HG03457 (cell line): ENCODE measurements around the gene ENAH.
"Not testable (repeated sequence)": the region's sequence is repeated elsewhere in the genome, so short reads cannot be mapped to it uniquely, and the experiment has no call there.

ENCODE experiments used
- ATAC-seq: cut with Tn5 transposase; IDR thresholded peaks from one replicate; pipeline ENCODE4 v1.9.1; 2021; ENCODE audit warnings: moderate number of reproducible peaks; ENCODE audit not compliant: unreplicated experiment

Gene ENAH

DNA sequence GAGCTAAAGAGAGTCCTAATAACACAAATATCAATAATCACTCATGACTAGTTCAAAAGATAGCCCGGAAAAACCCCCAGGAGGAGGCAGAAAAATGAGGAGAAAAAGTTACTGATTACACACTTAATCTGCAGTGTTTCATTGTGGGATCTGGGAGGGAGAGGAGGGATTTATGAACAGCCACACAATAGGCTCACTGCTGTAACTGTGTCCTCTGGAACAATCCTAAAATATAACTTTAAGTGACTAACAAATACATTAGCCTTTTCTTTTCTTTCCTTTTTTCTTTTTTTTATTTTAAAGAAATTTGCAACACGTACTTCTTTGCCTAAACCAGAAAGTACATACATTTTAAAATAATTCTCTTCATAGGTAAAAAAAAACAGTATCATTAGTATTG lies 118.8 kb downstream of the ENAH start:
- no peak for ATAC-seq

DNA sequence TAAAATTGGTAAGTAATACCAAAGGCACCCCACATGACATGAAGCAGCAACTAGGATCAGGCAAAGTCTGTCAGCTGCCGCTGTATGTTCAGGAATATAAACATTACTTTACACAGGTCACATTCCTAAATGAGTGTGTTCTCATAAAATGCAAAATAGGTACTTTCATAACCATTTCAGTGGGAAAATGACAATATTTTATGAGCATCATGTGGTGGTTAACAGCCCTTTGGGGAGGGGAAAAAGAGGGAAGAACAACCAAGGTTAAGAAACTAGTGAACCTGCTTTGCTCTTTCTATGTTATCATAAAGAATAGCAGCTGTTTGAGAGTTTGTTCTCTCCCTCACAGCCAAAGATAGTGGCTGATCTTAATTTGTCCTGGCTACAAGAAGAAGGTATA lies 119.7 kb downstream of the ENAH start:
- no peak for ATAC-seq

DNA sequence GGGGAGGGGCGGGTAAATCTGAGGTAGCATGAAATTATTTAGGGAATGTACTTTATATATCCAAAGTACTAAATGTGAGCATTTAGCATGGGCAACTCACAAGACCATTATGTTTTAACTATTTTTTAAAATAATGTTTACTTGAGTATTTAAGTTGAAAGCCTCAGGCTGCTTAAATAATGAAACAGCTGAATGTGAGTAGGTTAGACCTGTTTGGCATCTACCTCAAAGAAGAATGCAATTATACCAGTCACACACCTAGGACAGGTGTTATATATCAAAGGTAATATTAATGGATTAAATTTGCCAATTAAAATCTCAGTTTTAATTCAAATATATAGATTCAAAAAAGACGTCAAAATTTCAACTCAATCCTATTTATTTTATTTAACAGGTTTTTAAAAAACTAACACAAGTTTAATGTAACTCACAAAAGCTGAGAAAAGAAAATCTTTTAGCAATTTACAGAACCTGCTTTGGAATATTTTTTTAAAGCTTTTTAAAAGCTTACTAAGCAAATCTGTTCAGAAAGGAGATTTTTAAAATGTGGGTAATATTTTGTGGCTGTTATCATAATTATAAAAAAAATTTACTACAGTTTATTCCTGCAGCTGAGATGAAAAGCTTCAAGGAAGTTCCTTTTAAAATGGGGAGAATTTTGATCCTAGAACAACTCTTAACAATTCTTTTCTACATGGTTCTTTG lies 120.5 kb downstream of the ENAH start:
- no peak for ATAC-seq

DNA sequence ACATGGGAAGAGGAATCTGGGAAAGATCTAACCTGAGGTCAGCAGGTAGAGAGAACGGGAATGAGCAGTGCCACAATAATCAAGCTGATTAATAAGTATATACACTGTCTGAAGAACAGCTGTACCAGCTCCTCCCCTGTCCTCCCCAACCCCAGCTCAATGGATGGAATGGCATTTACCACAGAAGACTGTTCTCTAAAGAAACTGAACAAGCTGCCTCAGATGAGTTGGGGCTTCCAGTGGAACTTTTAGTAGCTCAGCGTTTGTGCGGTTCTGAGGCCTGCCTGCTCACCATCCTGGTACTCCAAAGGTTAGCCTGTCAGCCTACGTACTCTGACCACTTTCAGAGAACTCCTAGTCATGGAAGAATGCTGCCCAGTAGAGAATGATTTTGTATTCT lies 123.2 kb downstream of the ENAH start:
- no peak for ATAC-seq

DNA sequence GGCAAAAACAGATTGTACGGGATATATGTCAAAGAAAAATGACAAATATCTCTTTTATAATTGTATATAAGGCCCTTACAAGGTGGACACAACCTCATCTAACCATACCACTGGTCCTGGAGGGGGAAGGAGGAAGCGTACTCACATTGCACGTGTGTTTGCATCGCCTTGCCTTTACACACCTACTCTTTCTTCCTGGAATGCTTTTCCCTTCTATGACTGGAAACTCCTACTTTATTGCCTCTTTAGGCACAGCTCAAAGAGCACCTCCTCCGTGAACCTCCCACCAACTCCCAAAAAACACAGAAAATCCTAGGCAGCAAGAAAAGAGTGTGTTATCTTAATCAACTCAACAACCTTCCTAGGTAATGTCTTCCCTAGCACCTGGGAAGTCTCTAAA lies 125.3 kb downstream of the ENAH start:
- no peak for ATAC-seq

DNA sequence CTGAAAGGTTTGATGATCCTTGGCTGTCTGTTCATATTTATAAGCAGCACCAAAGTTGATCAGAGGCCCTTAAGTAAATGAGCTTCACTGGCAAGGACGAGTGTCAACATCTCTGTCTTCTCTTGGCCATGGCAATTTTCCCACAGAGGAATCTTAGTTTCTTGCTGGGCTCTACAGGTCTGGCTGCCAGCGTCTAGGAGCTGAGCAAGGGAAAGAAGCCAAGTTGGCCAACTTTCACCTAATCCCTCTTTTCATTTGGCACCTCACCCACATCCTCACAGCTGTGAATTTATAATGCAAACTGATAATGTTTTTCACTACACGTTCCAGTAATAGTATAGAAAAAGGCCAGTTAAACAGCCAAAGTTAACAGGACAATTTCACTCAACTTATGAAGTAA lies 126.0 kb downstream of the ENAH start:
- no peak for ATAC-seq

DNA sequence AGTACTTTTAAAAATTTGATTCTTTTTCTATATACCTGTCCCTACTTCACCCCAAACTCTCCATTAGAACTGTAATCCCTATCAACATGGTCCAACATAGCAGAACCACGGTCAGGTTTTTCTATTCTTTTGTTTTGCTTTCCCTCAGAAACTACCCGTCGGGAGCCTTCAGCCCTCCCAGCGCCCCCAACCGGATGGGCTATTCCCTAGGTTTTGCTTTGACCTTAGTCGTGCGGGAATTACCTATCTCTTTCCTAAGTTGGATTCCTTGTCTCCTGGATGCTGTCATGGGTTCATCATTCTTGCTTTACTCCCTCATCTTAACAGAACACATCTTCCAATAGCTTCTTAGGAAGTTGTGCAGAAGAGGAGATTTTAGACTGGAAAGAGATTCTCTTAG lies 127.5 kb downstream of the ENAH start:
- no peak for ATAC-seq

DNA sequence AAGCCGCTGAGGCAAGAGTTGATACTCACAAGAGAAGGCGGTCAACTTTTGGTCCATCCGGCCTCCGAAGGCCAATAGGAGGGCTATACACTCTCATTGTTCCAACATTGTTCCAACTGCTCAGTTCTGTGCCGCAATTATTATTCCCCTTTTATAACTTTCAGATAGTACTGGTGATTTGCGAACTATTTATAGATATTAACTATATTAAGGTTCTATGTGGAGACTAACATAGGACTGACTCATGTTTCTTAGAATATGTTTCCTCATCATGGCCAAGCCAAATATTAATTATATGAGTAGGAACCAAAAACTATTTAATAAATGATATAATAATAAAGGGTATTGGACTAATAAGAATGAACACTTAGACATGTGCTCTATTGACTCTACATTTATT lies 128.4 kb downstream of the ENAH start:
- ATAC-seq = no peak

DNA sequence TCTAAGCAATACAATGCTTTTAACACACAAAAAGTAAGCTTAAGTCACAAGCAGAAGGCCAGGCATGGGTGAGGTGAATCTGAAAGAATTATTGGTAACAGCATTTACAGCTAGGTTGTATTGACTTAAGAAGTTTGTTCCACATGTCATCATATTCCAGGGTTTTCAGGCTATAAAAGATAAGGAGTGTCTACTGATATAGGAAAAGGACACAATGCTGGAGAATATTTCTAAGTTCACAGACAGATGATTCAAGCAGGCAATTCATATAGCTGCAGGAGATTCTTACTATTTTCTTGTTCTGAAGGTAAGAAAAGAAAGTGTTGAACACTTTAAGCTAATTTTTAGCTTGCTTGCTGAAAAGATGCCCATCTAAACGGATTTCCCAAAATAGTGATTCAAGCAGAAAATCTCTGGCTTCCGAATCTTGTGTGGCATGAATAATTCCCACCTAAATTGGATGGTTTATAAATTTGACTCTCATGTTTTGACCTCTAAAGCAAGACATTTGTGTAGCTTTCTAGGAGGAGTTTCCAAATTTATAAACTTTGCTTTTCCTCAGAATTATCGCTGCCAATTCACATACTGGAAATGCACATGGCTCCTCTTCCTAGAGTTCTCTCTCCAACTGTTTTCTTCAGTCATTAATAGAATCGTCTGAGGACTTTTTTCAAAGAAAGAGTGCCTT lies 129.5 kb downstream of the ENAH start:
- no peak for ATAC-seq

DNA sequence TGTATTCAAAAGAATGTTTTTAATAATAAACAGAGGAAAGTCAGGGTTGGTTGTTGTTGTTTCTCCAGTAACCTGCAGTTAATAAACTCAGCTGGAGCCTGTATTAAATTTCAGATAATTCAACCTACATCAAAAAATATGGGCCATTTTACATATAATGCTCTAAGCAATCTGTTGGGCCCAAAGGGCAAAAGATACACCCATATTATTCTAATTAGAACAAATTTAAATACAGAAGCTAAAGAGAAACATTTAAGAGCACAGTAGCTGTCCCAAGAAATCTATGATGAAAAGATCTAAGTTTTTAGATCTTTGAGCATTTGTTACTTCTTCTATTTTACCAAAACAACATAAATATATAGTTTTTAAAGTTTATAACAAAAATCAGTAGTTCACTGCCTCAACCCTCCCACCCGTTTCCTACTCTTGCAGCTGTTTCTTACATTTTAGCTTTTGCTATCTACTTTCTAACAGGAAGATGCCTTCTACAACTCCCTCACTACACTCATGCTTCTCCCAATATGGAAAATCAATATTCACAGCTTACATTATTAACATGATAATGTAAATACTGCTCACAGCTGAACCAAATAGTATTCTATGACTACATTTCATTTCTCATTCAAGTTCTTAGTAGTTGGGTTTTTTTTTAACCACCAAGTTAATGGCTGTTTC lies 130.2 kb downstream of the ENAH start:
- ATAC-seq = no peak

DNA sequence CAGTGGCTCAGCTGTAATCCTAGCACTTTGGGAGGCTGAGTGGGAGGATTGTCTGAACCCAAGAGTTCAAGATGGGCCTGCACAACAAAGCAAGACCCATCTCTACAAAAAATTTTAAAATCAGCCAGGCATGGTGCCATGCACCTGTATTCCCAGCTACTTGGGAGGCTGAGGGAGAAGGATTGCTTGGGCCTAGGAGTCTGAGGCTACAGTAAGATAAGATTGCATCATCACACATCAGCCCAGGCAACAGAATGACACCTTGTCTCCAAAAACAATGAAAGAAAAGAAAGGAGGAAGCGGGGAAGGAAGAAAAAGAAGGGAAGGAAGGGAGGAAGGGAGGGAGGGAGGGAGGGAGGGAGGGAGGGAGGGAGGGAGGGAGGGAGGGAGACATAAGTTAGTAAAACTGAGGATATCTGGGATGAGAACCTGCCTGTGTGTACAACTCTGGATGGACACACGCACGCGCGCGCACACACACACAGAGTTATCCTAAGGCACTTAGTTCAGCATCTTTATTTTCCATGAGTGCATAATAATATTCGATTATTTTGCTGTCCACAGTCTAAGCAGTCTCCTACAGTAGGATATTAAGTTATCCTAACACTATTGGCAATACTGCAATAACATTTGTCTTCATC lies 132.2 kb downstream of the ENAH start:
- ATAC-seq = no peak

DNA sequence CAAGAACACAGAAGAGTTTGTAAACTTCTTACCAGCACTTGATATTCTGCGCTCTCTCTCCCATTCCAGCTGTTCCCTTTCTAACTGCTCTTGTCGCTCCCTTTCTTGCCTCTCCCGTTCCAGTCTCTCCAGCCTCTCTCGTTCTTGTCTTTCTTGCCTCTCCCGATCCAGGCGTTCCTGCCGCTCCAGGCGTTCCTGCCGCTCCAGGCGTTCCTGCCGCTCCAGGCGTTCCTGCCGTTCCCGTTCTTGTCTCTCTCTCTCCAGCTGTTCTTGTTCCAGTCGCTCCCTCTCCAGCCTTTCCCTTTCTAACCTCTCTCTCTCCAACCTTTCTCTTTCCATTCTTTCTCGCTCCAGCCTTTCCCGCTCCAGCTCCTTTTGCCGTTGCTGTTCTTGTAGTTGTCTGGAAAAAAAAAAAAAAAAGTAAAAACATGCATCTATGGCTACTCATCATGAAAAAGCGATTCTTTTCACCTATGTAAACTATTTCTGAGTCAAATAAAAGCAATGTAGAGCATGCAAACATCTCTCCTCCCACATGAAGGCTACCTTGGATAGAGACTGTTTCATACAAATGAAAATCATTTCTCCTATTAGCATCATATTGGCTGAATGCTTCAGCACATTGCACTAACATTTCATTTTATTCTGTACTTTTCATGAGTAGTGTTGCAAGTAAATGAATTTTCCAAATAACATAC lies 133.6 kb downstream of the ENAH start:
- ATAC-seq = no peak

DNA sequence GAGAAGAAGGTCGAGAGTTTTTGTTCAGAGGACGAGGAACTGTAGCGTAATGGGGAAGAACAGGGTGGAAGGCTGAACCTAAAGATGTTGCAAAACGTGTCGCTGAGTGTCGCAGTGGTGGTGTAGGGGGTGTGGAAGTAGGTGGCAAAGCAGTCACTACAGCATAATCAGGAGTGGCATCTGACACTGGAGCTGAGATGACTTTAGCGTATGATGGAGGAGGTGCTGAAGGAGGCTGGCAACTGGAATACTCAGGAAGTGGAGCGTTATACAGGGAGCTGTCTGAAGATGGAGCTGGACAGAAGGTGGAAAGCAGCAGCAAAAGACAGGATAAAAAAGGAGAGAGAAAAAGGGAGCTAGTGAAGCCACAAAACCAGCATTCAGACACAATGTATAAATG lies 135.2 kb downstream of the ENAH start:
- no peak for ATAC-seq

DNA sequence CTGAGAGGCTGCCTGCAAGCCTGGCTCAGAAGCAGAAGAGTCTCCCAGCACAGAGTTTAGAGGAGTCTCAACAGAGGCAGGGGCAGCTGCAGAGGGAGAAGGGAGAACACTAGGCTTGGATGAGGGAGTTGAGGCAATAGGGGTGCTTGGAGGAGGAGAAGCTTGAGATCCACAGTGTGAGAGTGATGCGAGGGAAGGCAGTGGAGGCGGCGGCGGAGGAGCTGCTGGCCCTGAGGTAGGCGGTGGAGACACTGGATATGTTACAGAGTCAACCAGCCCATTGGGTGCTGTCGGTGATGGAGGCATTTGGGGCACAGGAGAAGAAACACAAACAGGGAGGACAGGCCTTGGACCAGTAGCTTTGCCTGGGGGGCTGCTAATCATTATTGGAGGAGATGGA lies 135.7 kb downstream of the ENAH start:
- ATAC-seq = no peak

DNA sequence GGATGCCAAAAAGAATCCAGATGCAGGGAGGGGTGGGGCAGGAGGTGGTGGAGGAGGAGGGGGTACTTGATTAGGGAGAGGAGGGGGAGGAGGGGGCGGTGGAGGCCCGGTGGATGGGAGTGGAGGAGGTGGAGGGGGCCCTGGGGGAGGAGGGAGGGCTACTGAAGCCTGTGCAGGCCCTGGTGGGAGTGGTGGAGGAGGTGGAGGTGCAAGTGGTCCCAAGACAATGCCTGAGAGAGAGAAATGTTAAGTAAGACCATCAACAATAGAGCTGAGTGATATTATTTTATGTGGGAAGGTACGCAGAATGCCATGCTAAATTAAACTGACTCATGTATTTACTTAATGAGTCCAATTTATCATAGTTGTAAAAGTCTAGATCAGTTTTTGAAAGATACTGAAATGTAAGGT lies 138.2 kb downstream of the ENAH start:
- no peak for ATAC-seq

DNA sequence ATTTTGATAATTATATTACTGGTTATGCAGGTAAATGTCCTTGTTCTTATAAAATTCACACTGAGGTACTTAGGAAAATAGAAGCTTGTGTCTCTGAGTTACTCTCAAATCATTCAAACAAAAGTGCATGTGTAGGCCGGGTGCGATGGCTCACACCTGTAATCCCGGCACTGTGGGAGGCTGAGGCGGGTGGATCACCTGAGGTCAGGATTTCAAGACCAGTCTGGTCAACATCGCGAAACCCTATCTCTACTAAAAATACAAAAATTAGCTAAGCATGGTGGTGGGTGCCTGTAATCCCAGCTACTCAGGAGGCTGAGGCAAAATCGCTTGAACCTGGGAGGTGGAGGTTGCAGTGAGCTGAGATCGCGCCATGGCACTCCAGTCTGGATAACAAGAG lies 139.3 kb downstream of the ENAH start:
- not testable (repeated sequence) for ATAC-seq

DNA sequence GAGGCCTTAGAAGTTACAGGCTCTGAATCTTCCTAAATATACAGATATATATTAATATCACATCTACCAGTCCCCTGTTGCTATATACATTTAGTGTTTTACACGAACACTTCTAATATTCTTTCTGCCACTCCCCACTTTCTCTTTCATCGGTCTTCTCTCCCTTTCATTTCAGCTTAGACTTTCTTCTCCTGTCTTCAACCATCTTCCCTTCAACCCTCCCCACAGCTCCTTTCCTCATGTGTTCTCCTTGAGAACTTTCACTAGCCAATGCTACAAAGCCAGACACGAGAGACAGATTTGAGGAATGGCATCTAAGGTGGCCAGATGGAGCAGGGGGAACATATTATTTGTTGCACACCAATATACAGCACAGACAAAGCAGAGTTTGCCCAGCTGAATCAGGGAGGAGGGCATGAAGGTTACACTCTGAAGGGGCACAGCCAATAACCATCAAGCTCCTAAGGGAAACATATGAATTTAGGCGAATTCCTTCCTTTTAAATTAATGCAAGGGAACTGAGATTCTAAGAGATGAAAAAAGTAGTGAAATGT lies 141.0 kb downstream of the ENAH start:
- no peak for ATAC-seq

DNA sequence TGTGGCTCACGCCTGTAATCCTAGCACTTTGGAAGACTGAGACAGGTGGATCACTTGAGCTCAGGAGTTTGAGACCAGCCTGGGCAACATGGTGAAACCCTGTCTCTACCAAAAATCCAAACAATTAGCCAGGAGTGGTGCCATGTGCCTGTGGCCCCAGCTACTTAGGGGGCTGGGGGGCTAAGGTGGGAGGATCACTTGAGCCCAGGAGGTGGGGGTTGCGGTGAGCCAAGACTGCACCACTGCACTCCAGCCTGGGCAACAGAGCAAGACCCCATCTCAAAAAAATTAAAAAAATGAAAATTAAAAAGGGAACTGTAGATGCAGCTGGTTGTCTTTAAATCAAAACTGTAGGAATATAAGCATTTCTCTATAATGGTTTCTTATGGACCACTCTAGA lies 142.2 kb downstream of the ENAH start:
- ATAC-seq = not testable (repeated sequence)

DNA sequence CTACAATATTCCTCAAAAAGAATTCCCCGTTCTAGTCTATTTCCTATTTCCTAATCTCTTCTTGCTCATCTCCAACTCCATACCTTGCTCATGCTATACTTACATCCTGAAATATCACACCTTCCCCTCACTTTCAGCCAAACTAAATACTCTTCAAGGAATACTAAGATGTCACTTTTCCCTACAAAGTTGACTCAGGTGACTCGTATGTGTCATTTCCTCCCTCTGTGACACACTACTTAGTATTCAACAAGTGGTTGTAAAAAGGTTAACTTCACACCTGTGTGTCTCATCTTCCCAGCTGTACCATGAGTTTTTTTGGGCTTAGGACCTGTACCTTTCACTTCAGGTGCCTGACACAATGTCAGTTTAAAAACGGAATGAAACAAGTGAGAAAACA lies 143.2 kb downstream of the ENAH start:
- no peak for ATAC-seq

DNA sequence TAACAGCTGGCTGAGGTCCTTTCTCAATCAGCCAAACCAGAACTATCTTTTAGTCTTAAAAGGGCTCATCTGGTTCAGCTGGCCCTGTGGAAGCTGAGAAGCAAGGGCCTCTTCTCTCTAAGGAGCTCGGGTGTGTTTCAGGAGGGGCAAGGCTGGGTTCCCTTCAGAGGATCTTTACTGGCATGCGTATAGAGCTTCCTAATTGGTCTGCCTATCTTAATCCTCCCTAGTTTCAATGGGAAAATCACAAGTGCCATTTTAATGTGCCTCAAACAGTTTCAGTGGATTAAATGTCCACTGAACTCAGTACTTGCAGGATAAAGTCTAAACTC lies 143.6 kb downstream of the ENAH start:
- no peak for ATAC-seq
